Common myeloid progenitor, CD34-positive (primary cell): ENCODE data around the gene MGLL.

Source experiments
- CTCF ChIA-PET: fragments of 350-600 bp; sonication (Branson Sonifier 250); formaldehyde crosslinking; loops from one replicate; lab custom pipeline; 2021; ENCODE audit warnings: antibody characterized with exemption; lab: Charles Lee
- POLR2A ChIA-PET: fragments of 350-600 bp; sonication (Branson Sonifier 250); formaldehyde crosslinking; loops from one replicate; lab custom pipeline; 2021; ENCODE audit warnings: antibody characterized with exemption; lab: Charles Lee
- DNase-seq, 3 donors: peaks; one replicate each; pipeline versions ENCODE4 v3.0.0 to v3.0.0-alpha.2; 2013
- H3K27ac ChIP-seq, 2 experiments: 1 replicate in 1 of 2; 2 replicates in 1 of 2; pipeline ENCODE4 v1.7.0; 2013; ENCODE audit warnings: inconsistent platforms in 2 of 2, low read length in 2 of 2, mild to moderate bottlenecking in 2 of 2, low read depth in 1 of 2, moderate library complexity in 1 of 2; ENCODE audit not compliant: severe bottlenecking in 2 of 2, insufficient read depth in 1 of 2, poor library complexity in 1 of 2
- H3K27me3 ChIP-seq, 5 experiments: replicated peaks in 2 of 5; 1 replicate in 3 of 5; 2 replicates in 2 of 5; pipeline versions ENCODE4 v1.6.1 to v1.7.0; 2013; ENCODE audit warnings: low read length in 4 of 5, mild to moderate bottlenecking in 2 of 5, moderate library complexity in 2 of 5, inconsistent platforms in 1 of 5; ENCODE audit not compliant: insufficient read depth in 5 of 5, control insufficient read depth in 4 of 5
- H3K36me3 ChIP-seq, 4 experiments: 1 replicate in 2 of 4; 2 replicates in 2 of 4; pipeline versions ENCODE4 v1.6.1 to v1.7.0; 2013; ENCODE audit warnings: low read length in 3 of 4, control low read depth in 1 of 4, mild to moderate bottlenecking in 1 of 4; ENCODE audit not compliant: control insufficient read depth in 4 of 4, insufficient read depth in 4 of 4
- H3K4me1 ChIP-seq, 4 experiments: 1 replicate in 3 of 4; 2 replicates in 1 of 4; pipeline versions ENCODE4 v1.6.1 to v1.7.1; 2013; ENCODE audit warnings: low read length in 3 of 4, mild to moderate bottlenecking in 3 of 4, control low read depth in 1 of 4, inconsistent platforms in 1 of 4, moderate library complexity in 1 of 4; ENCODE audit not compliant: control insufficient read depth in 4 of 4, insufficient read depth in 4 of 4; ENCODE audit errors: control extremely low read depth in 1 of 4
- H3K4me3 ChIP-seq, 7 experiments: 1 replicate in 4 of 7; 2 replicates in 3 of 7; pipeline versions ENCODE4 v1.5.1 to v1.7.0; 2013; ENCODE audit warnings: mild to moderate bottlenecking in 7 of 7, low read length in 6 of 7, moderate library complexity in 6 of 7, inconsistent platforms in 2 of 7, low read depth in 2 of 7, control low read depth in 1 of 7; ENCODE audit not compliant: insufficient read depth in 4 of 7, control insufficient read depth in 1 of 7; ENCODE audit errors: extremely low read depth in 1 of 7
- H3K9me3 ChIP-seq, 5 experiments: 1 replicate in 4 of 5; 2 replicates in 1 of 5; pipeline versions ENCODE4 v1.6.1 to v1.7.1; 2013; ENCODE audit warnings: low read length in 4 of 5, mild to moderate bottlenecking in 2 of 5, inconsistent platforms in 1 of 5, low read depth in 1 of 5, moderate library complexity in 1 of 5; ENCODE audit not compliant: control insufficient read depth in 4 of 5, insufficient read depth in 2 of 5; ENCODE audit errors: control extremely low read depth in 1 of 5
- WGBS: methylation state at CpG from one replicate; pipeline ENCODE4 v1.1.5; 2013; ENCODE audit not compliant: insufficient coverage; 5-methylcytosine and 5-hydroxymethylcytosine counted together

Gene MGLL

DNA sequence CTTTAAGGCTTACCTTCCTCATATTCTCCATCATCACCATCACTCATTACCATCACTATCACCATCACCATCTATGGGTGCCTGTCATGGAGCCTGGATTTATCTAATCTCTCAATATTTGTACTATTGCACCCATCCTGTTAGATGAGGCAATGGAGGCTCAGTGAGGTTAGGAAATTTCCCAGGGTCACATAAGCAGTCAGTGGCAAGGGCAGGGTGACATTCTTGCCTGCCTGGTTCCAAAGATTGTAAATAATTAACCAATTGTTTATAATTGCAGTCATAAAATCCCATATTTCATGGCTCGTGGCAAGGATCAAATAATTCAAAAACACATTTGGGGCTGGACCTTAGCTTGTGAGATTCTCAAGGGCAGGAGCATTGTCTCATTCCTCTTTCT, 55.2 kb downstream of the MGLL start:
- ChIA-PET POLR2A (interaction anchor here (1.4 kb wide), 1 partner anchor 33 kb away, joined by 4 read pairs; no protein-coding TSS in a partner anchor), CTCF (interaction anchor here (1.0 to 12.1 kb wide), 2 partner anchors 12 to 18 kb away, joined by 4 to 125 read pairs; no protein-coding TSS in a partner anchor)
- no peak overlapping the region for H3K4me3 ChIP-seq
- H3K27ac ChIP-seq: no peak overlapping the region
- no peak for DNase-seq
- no CpG with 5 or more reads among the region's 1 CpG for WGBS
- no peaks in the 10 kb centered on the region for H3K27me3 ChIP-seq
- H3K9me3 ChIP-seq: peaks cover 0 to 11% (median 7%) of the 10 kb centered on the region in 5 experiments
- peaks cover 0 to 11% (median 4%) of the 10 kb centered on the region in 4 experiments for H3K36me3 ChIP-seq
- peaks cover 5 to 74% (median 59%) of the 10 kb centered on the region in 4 experiments for H3K4me1 ChIP-seq

GRCh38 chr3:127765735-127766134, 56.6 kb downstream of the MGLL start:
- Histone ChIP-seq H3K27ac (peak overlapping the region in 1 of 2 experiments; percentile 25), H3K4me3 (no peak overlapping the region), H3K9me3 (peaks cover 0 to 11% (median 7%) of the 10 kb centered on the region in 5 experiments), H3K36me3 (peaks cover 0 to 8% (median 4%) of the 10 kb centered on the region in 4 experiments), H3K4me1 (peaks cover 7 to 74% (median 63%) of the 10 kb centered on the region in 4 experiments), H3K27me3 (no peaks in the 10 kb centered on the region)
- WGBS: 94% methylated on average over 2 of the region's 7 CpGs
- ChIA-PET POLR2A (interaction anchor here (1.4 kb wide), 1 partner anchor 34 kb away, joined by 4 read pairs; no protein-coding TSS in a partner anchor), CTCF (interaction anchor here (1.4 to 12.1 kb wide), 5 partner anchors 9 to 74 kb away, joined by 4 to 125 read pairs (median 7); no protein-coding TSS in a partner anchor)
- peak in 1 of 3 donors; percentile 59 for DNase-seq

GRCh38 chr3:127764841-127765362, 57.4 kb downstream of the MGLL start:
- Histone ChIP-seq H3K27ac (peak overlapping the region in 1 of 2 experiments; percentile 25), H3K4me3 (no peak overlapping the region), H3K27me3 (no peaks in the 10 kb centered on the region), H3K36me3 (peaks cover 0 to 8% (median 4%) of the 10 kb centered on the region in 4 experiments), H3K9me3 (peaks cover 0 to 11% (median 7%) of the 10 kb centered on the region in 5 experiments), H3K4me1 (peaks cover 8 to 75% (median 66%) of the 10 kb centered on the region in 4 experiments)
- no peak for DNase-seq
- ChIA-PET POLR2A (no interaction called here), CTCF (interaction anchor here (1.1 to 12.1 kb wide), 8 partner anchors 8 to 69 kb away, joined by 3 to 125 read pairs (median 7); no protein-coding TSS in a partner anchor)
- WGBS: 94% methylated on average over 3 of the region's 5 CpGs

- no peak for DNase-seq
- no peaks in the 10 kb centered on the region for H3K27me3 ChIP-seq
- no peak overlapping the region for H3K27ac ChIP-seq
- H3K4me1 ChIP-seq: peaks cover 8 to 80% (median 72%) of the 10 kb centered on the region in 4 experiments
- ChIA-PET POLR2A (no interaction called here), CTCF (interaction anchor here (1.1 to 12.1 kb wide), 9 partner anchors 8 to 68 kb away, joined by 3 to 125 read pairs (median 7); no protein-coding TSS in a partner anchor)
- peaks cover 0 to 8% (median 5%) of the 10 kb centered on the region in 4 experiments for H3K36me3 ChIP-seq
- no peak overlapping the region for H3K4me3 ChIP-seq
- peaks cover 0 to 11% (median 7%) of the 10 kb centered on the region in 5 experiments for H3K9me3 ChIP-seq
- 59% methylated on average over 3 of the region's 8 CpGs for WGBS
These were observed 58.0 kb downstream of the MGLL start for GRCh38 chr3:127764301-127764700.

DNA sequence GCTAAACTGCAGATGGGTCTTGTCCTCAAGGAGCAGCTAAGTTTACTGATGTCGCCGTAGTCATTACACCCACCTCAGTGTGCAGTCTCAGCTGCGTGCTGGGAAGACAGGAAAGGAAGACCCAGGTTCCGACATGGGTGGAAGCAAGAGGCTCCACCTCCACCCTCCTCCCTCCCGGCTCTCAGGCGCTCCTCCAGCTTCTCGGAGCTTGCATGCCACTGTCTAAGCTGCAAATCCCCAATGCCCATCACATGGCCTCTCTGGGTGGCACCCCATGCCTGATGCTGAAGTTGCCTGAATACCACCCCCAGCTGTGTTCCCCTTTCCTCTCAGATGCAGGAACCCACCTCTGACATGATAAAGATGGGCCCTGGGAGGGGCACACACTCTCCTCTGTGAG, 58.5 kb downstream of the MGLL start:
- H3K36me3 ChIP-seq: peaks cover 0 to 8% (median 6%) of the 10 kb centered on the region in 4 experiments
- H3K9me3 ChIP-seq: peaks cover 0 to 10% (median 7%) of the 10 kb centered on the region in 5 experiments
- H3K27ac ChIP-seq: peak overlapping the region; percentile 18 to 23
- 78% methylated on average over 3 of the region's 7 CpGs for WGBS
- peak overlapping the region in 1 of 7 experiments; percentile 0 for H3K4me3 ChIP-seq
- peak in 1 of 3 donors; percentile 37 for DNase-seq
- CTCF ChIA-PET: interaction anchor here (1.1 to 12.1 kb wide), 7 partner anchors 9 to 68 kb away, joined by 3 to 125 read pairs (median 7); no protein-coding TSS in a partner anchor
- peaks cover 8 to 82% (median 75%) of the 10 kb centered on the region in 4 experiments for H3K4me1 ChIP-seq
- POLR2A ChIA-PET: interaction anchor here (0.6 kb wide), 1 partner anchor 23 kb away, joined by 4 read pairs; no protein-coding TSS in a partner anchor
- H3K27me3 ChIP-seq: no peaks in the 10 kb centered on the region

DNA sequence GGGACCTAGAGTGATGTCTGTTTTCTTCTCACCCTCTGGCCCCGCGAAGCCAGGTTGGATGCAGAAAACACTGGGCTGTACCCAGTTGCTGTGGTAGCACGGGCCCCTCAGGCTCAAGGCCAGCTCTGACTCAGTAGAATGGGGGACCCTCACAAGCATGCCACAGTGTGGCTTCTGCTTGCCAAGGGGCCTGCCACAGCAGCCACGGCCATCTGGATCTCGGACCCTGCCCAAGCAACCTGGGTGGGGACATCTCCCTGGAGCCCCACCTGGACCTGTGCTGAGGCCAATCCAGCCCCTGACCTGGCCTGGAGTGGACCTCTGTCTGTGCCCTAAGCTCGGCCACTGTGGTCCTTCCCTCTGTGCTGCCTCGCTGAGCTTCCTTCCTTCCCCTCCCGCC, 59.0 kb downstream of the MGLL start:
- Histone ChIP-seq H3K36me3 (peaks cover 0 to 8% (median 3%) of the 10 kb centered on the region in 4 experiments), H3K4me3 (no peak overlapping the region), H3K4me1 (peaks cover 8 to 82% (median 75%) of the 10 kb centered on the region in 4 experiments), H3K9me3 (peaks cover 0 to 6% (median 3%) of the 10 kb centered on the region in 5 experiments), H3K27ac (peak overlapping the region; percentile 18 to 23), H3K27me3 (no peaks in the 10 kb centered on the region)
- ChIA-PET POLR2A (interaction anchor here (0.6 kb wide), 1 partner anchor 24 kb away, joined by 4 read pairs; no protein-coding TSS in a partner anchor), CTCF (interaction anchor here (1.4 to 12.1 kb wide), 8 partner anchors 7 to 69 kb away, joined by 3 to 125 read pairs (median 14); no protein-coding TSS in a partner anchor)
- WGBS: 93% methylated on average over 5 of the region's 8 CpGs
- no peak for DNase-seq
